GM12878 (cell line): Measurements from ENCODE around the gene LRRC52.

Source experiments
- CBX5 ChIP-seq: sonication (generic); IDR thresholded peaks from 2 replicates; pipeline ENCODE4 v1.6.1; 2016; ENCODE audit warnings: low read depth, moderate library complexity, mild to moderate bottlenecking, inconsistent platforms
- ESRRA ChIP-seq: IDR thresholded peaks from 2 replicates; pipeline ENCODE4 v1.6.1; 2012; ENCODE audit warnings: mild to moderate bottlenecking, low read length, improper control_type of control experiment
- ETV6 ChIP-seq, 2 experiments: fragments of 450-650 bp in 1 of 2; IDR thresholded peaks in 1 of 2; conservative IDR thresholded peaks in 1 of 2; 2 replicates each; pipeline ENCODE4 v1.6.1; 2014; ENCODE audit warnings: antibody characterized with exemption in 1 of 2, borderline replicate concordance in 1 of 2, low read depth in 1 of 2, mild to moderate bottlenecking in 1 of 2, moderate library complexity in 1 of 2
- GABPA ChIP-seq: IDR thresholded peaks from 2 replicates; pipeline ENCODE4 v1.6.1; 2014; ENCODE audit warnings: antibody characterized with exemption, low read depth, mild to moderate bottlenecking, inconsistent platforms
- JUND ChIP-seq: IDR thresholded peaks from 2 replicates; pipeline ENCODE4 v1.6.1; 2012; ENCODE audit warnings: low read depth, mild to moderate bottlenecking, low read length, improper control_type of control experiment, moderate library complexity
- KDM1A ChIP-seq: fragments of 200-600 bp; sonication (generic); IDR thresholded peaks from 2 replicates; pipeline ENCODE4 v1.6.1; 2016; ENCODE audit warnings: borderline replicate concordance
- POLR2A ChIP-seq: IDR thresholded peaks from 2 replicates; pipeline ENCODE4 v1.6.1; 2011; ENCODE audit warnings: low read depth, mild to moderate bottlenecking, low read length
- SREBF2 ChIP-seq: IDR thresholded peaks from 2 replicates; pipeline ENCODE4 v1.6.1; 2012; ENCODE audit warnings: mild to moderate bottlenecking, low read length
- ZNF207 ChIP-seq: fragments of 450-650 bp; IDR thresholded peaks from 2 replicates; pipeline ENCODE4 v1.6.1; 2014; ENCODE audit warnings: antibody characterized with exemption, mild to moderate bottlenecking, borderline replicate concordance
- TF ChIP-seq, protein P1 (sequence below), 3 experiments: IDR thresholded peaks in 2 of 3; conservative IDR thresholded peaks in 1 of 3; 2 replicates each; pipeline ENCODE4 v1.5.1; 2011; ENCODE audit warnings: low read depth in 3 of 3, low read length in 3 of 3, mild to moderate bottlenecking in 3 of 3, control low read depth in 2 of 3, moderate library complexity in 2 of 3, inconsistent platforms in 1 of 3, mixed read lengths in 1 of 3; ENCODE audit not compliant: control insufficient read depth in 2 of 3, insufficient read depth in 1 of 3; ENCODE audit errors: extremely low read depth in 1 of 3
- TF ChIP-seq, protein P2 (sequence below): fragments of 450-650 bp; IDR thresholded peaks from 2 replicates; pipeline ENCODE4 v1.6.1; 2014; ENCODE audit warnings: mild to moderate bottlenecking

DNA sequence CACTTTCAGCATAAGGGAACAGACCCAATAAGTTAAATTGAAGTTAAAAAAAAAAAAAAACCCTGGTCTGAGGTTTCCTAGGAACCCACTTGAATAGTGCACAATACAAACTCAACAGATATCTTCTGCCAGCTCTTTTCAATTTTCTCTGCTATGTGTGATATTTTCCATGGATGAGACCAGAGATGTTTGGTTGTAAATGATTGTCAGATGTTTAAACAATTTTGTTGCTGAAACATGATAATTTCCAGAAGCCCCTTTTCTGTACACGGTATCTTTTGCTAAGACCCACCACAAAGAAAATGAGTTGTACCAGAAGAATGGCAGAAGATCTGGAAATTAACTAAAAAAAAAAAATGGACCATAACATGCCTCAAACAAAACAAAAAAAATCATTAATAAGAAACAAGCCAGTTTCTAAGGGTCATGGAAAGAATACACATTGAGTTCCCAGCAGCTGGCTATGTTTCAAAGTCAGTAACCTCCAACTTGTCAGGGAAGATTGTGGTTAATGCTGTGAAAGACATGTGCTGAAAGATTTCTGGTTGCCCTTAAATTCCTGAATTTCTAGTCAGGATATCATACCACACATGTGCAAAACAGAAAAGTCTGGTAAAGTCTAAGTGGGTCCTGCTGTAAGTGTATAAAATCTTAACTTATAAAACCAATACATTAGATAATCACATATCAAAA is 51.6 kb downstream of the LRRC52 start:
- TF ChIP-seq, protein P1, sequence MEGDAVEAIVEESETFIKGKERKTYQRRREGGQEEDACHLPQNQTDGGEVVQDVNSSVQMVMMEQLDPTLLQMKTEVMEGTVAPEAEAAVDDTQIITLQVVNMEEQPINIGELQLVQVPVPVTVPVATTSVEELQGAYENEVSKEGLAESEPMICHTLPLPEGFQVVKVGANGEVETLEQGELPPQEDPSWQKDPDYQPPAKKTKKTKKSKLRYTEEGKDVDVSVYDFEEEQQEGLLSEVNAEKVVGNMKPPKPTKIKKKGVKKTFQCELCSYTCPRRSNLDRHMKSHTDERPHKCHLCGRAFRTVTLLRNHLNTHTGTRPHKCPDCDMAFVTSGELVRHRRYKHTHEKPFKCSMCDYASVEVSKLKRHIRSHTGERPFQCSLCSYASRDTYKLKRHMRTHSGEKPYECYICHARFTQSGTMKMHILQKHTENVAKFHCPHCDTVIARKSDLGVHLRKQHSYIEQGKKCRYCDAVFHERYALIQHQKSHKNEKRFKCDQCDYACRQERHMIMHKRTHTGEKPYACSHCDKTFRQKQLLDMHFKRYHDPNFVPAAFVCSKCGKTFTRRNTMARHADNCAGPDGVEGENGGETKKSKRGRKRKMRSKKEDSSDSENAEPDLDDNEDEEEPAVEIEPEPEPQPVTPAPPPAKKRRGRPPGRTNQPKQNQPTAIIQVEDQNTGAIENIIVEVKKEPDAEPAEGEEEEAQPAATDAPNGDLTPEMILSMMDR (IDR thresholded peaks at IDR 0.05 in 2 of 3, conservative IDR thresholded peaks at IDR 0.05 in 1 of 3; ENCODE audit: control insufficient read depth in 2 of 3, extremely low read depth in 1 of 3, insufficient read depth in 1 of 3, low read depth in 3 of 3, low read length in 3 of 3) = no peak
- TF ChIP-seq POLR2A (no peak), SREBF2 (no peak), ETV6 (conservative IDR thresholded peaks at IDR 0.05 in 1 of 2, IDR thresholded peaks at IDR 0.05 in 1 of 2; ENCODE audit: borderline replicate concordance in 1 of 2, low read depth in 1 of 2) (no peak), CBX5 (no peak), JUND (no peak), ZNF207 (no peak), KDM1A (no peak), ESRRA (no peak), GABPA (no peak)
- TF ChIP-seq, protein P2, sequence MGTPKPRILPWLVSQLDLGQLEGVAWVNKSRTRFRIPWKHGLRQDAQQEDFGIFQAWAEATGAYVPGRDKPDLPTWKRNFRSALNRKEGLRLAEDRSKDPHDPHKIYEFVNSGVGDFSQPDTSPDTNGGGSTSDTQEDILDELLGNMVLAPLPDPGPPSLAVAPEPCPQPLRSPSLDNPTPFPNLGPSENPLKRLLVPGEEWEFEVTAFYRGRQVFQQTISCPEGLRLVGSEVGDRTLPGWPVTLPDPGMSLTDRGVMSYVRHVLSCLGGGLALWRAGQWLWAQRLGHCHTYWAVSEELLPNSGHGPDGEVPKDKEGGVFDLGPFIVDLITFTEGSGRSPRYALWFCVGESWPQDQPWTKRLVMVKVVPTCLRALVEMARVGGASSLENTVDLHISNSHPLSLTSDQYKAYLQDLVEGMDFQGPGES = no peak
